Bladder microvascular endothelial cell (primary cell): Measurements from ENCODE around the gene FMNL1. TPM values are rescaled to one million over a fixed set of nuclear protein-coding genes. Genes with fewer than 3 reads are reported as not detected.

ENCODE experiments used
- total RNA-seq: library from RNA; depleted of rRNA; stranded (reverse); fragments of >200 nt; gene quantifications from 2 replicates; pipeline ENCODE4 v1.2.3, GENCODE V29; 2014

Gene FMNL1, protein sequence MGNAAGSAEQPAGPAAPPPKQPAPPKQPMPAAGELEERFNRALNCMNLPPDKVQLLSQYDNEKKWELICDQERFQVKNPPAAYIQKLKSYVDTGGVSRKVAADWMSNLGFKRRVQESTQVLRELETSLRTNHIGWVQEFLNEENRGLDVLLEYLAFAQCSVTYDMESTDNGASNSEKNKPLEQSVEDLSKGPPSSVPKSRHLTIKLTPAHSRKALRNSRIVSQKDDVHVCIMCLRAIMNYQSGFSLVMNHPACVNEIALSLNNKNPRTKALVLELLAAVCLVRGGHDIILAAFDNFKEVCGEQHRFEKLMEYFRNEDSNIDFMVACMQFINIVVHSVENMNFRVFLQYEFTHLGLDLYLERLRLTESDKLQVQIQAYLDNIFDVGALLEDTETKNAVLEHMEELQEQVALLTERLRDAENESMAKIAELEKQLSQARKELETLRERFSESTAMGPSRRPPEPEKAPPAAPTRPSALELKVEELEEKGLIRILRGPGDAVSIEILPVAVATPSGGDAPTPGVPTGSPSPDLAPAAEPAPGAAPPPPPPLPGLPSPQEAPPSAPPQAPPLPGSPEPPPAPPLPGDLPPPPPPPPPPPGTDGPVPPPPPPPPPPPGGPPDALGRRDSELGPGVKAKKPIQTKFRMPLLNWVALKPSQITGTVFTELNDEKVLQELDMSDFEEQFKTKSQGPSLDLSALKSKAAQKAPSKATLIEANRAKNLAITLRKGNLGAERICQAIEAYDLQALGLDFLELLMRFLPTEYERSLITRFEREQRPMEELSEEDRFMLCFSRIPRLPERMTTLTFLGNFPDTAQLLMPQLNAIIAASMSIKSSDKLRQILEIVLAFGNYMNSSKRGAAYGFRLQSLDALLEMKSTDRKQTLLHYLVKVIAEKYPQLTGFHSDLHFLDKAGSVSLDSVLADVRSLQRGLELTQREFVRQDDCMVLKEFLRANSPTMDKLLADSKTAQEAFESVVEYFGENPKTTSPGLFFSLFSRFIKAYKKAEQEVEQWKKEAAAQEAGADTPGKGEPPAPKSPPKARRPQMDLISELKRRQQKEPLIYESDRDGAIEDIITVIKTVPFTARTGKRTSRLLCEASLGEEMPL
- 2.3 and 2.7 TPM in 2 replicates for total RNA-seq

DNA sequence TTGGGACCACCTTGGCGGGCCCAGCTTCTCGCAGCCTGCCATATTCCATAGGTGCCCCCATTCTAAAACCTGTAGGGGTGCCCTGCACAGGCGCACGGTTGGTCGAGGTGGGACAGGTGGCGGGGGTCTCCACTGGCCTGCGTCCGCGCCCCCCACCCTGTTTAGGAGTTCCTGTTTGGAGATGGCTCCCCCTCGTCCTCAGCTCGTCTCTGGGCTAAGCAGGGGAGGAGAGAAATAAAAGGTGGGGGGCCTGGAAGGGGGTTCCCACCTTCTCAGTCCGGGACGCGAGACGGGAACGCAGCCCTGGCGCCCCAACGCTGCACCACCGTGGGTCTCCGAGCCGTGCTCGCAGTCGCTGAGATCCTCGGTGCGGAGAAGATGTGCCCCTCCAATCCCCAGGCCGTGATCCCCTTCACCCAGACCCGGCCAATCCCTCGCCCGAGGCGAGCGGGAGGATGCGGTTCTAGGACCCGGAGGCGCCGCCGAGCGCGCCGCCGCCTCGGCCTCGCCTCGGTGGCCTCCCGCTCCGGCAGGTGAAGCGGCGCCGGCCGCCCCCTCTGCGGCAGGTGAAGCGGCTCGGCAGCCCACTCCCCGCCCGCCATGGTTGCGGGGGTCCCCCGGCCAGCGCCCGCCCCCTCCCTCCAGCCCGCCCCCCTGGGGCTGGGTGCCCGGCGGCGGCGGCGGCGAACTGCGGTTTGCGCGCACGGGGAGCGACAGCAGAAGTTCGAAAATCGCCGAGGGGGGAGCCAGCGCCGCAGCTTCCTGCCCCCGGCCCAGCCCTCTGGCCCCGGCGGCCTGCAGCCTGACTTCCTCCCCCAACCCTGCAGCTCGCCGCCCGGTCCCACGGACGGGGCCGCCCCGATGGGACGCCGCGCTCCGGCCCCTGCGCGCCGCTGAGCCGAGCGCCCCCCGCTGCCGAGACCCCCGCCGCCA, at the start of gene FMNL1:
TSS of gene FMNL1 (plus strand) at position 805 of the 933 bp plus-strand sequence. CDS start 240 bp downstream, outside the sequence.

GRCh38 chr17:45261577-45262515, 40.2 kb downstream of the FMNL1 start, which contains the start of gene SPATA32:
TSS of gene SPATA32 (minus strand) at chr17:45262094. CDS start at chr17:45262016, 78 bp downstream.

Other genes with a start within 250 kb of the FMNL1 start
- gene DCAKD, start 170.3 kb upstream of the FMNL1 start, total RNA-seq, result 17.2 and 30.6 TPM in 2 replicates
- gene NMT1, start 160.6 kb upstream of the FMNL1 start, total RNA-seq, result 48.7 and 116 TPM in 2 replicates
- gene PLCD3, start 89.4 kb upstream of the FMNL1 start, total RNA-seq, result 10.2 and 31.5 TPM in 2 replicates
- gene ACBD4, start 86.2 kb upstream of the FMNL1 start, total RNA-seq, result 2.6 and 3.9 TPM in 2 replicates
- gene HEXIM1, start 73.4 kb upstream of the FMNL1 start, total RNA-seq, result 5.8 and 8.6 TPM in 2 replicates
- gene HEXIM2, start 60.0 kb upstream of the FMNL1 start, total RNA-seq, result 3.3 and 4.4 TPM in 2 replicates
- gene SPATA32, start 40.2 kb downstream of the FMNL1 start, total RNA-seq, result not detected in 2 replicates
- 1.9 and 3.6 TPM in 2 replicates for gene MAP3K14, start 95.1 kb downstream of the FMNL1 start, total RNA-seq
- gene ARHGAP27, start 211.0 kb downstream of the FMNL1 start, total RNA-seq, result 20.9 and 34.3 TPM in 2 replicates